WTC11 (cell line): ENCODE data around the gene FRMD4A.

Experiments used
- AFF4 ChIP-seq: sonication (generic); formaldehyde crosslinking; IDR thresholded peaks from 2 replicates; pipeline ENCODE4 v1.8.1; 2023; ENCODE audit warnings: mild to moderate bottlenecking, missing genetic modification reagents, borderline replicate concordance
- CTCF ChIP-seq: fragments of 200-600 bp; IDR thresholded peaks from 2 replicates; pipeline ENCODE4 v1.8.0; 2022; ENCODE audit warnings: antibody characterized with exemption
- ETV6 ChIP-seq: sonication (generic); formaldehyde crosslinking; IDR thresholded peaks from 2 replicates; pipeline ENCODE4 v1.8.1; 2022; ENCODE audit warnings: mild to moderate bottlenecking, missing genetic modification reagents
- NR3C1 ChIP-seq: sonication (generic); formaldehyde crosslinking; conservative IDR thresholded peaks from 2 replicates; pipeline ENCODE4 v1.8.1; 2023; ENCODE audit warnings: low read depth, mild to moderate bottlenecking, missing genetic modification reagents
- RORB ChIP-seq: fragments of 250-450 bp; sonication (Bioruptor Pico); IDR thresholded peaks from 2 replicates; pipeline ENCODE4 v1.9.0; 2021; ENCODE audit warnings: mild to moderate bottlenecking
- SP1 ChIP-seq: sonication (generic); formaldehyde crosslinking; conservative IDR thresholded peaks from 2 replicates; pipeline ENCODE4 v1.8.1; 2022; ENCODE audit warnings: missing genetic modification reagents
- TCF7 ChIP-seq: sonication (generic); formaldehyde crosslinking; IDR thresholded peaks from 2 replicates; pipeline ENCODE4 v1.8.0; 2022; ENCODE audit warnings: mild to moderate bottlenecking, low read depth, missing genetic modification reagents, moderate library complexity
- USF1 ChIP-seq: sonication (generic); formaldehyde crosslinking; IDR thresholded peaks from 2 replicates; pipeline ENCODE4 v1.8.0; 2022; ENCODE audit warnings: mild to moderate bottlenecking, missing genetic modification reagents
- ZBTB21 ChIP-seq: sonication (generic); formaldehyde crosslinking; IDR thresholded peaks from 2 replicates; pipeline ENCODE4 v1.8.1; 2023; ENCODE audit warnings: mild to moderate bottlenecking, missing genetic modification reagents, borderline replicate concordance
- ZBTB43 ChIP-seq: sonication (generic); formaldehyde crosslinking; IDR thresholded peaks from 2 replicates; pipeline ENCODE4 v1.8.1; 2023; ENCODE audit warnings: mild to moderate bottlenecking, missing genetic modification reagents
- ZNF121 ChIP-seq: sonication (generic); formaldehyde crosslinking; IDR thresholded peaks from 2 replicates; pipeline ENCODE4 v1.8.0; 2023; ENCODE audit warnings: missing genetic modification reagents
- ZNF423 ChIP-seq: fragments of 250-450 bp; sonication (Bioruptor Pico); IDR thresholded peaks from 2 replicates; pipeline ENCODE4 v2.1.2; 2022; ENCODE audit warnings: mild to moderate bottlenecking, moderate library complexity

- TF ChIP-seq CTCF (no peak), ZNF121 (CRISPR knock-in tag) (no peak), RORB (CRISPR knock-in tag) (no peak), AFF4 (CRISPR knock-in tag) (no peak), NR3C1 (no peak), ETV6 (CRISPR knock-in tag) (no peak), TCF7 (CRISPR knock-in tag) (no peak), SP1 (CRISPR knock-in tag) (no peak), ZNF423 (CRISPR knock-in tag) (no peak), ZBTB43 (CRISPR knock-in tag) (no peak), ZBTB21 (CRISPR knock-in tag) (no peak), USF1 (CRISPR knock-in tag) (no peak)
Measured at GRCh38 chr10:14125564-14125963, 205.2 kb downstream of the FRMD4A start.
